ENCODE data around the gene MED14.

DNA sequence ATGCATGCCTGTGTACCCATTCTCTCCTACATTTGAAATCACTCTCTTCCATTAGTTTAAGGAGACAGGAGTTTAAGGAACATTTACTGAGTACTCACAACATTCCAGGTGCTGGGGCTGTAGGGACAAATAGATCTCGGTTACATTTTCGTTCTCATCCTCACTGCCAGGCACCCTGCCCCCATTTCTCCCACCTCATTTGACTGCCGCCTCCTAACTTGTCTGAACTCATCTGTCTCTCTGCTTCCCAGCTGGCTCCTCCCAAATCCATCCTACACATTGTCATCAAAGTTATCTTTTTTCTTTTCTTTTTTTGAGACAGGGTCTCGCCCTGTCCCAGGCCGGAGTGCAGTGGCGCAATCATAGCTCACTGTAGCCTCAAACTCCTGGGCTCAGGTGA, 131.9 kb downstream of the MED14 start:
- TF ChIP-seq, protein P1, sequence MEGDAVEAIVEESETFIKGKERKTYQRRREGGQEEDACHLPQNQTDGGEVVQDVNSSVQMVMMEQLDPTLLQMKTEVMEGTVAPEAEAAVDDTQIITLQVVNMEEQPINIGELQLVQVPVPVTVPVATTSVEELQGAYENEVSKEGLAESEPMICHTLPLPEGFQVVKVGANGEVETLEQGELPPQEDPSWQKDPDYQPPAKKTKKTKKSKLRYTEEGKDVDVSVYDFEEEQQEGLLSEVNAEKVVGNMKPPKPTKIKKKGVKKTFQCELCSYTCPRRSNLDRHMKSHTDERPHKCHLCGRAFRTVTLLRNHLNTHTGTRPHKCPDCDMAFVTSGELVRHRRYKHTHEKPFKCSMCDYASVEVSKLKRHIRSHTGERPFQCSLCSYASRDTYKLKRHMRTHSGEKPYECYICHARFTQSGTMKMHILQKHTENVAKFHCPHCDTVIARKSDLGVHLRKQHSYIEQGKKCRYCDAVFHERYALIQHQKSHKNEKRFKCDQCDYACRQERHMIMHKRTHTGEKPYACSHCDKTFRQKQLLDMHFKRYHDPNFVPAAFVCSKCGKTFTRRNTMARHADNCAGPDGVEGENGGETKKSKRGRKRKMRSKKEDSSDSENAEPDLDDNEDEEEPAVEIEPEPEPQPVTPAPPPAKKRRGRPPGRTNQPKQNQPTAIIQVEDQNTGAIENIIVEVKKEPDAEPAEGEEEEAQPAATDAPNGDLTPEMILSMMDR (IDR thresholded peaks at IDR 0.05) = no peak
- TF ChIP-seq POLR2A (IDR thresholded peaks at IDR 0.05) = no peak
